HepG2 (cell line): Measurements from ENCODE around the gene HLF. TPM values are rescaled to one million over a fixed set of nuclear protein-coding genes. Genes with fewer than 3 reads are reported as not detected.

Experiments used
- AGO2 ChIP-seq: fragments of 200-400 bp; formaldehyde crosslinking; optimal IDR thresholded peaks from 2 replicates; pipeline ENCODE3; 2017; ENCODE audit warnings: mild to moderate bottlenecking, low read depth, low read length, moderate library complexity
- BHLHE40 ChIP-seq: IDR thresholded peaks from 2 replicates; pipeline ENCODE4 v1.6.1; 2011; ENCODE audit warnings: low read length, improper control_type of control experiment
- CENPT ChIP-seq: sonication (generic); formaldehyde crosslinking; IDR thresholded peaks from 2 replicates; pipeline ENCODE4 v1.8.0; 2022; ENCODE audit warnings: low read depth, mild to moderate bottlenecking, moderate library complexity, missing genetic modification reagents
- HMG20B ChIP-seq: conservative IDR thresholded peaks from 2 replicates; pipeline ENCODE4 v1.6.1; 2016; ENCODE audit warnings: missing genetic modification reagents, missing compliant biosample characterization
- IRX3 ChIP-seq: sonication (generic); formaldehyde crosslinking; IDR thresholded peaks from 2 replicates; pipeline ENCODE4 v1.8.1; 2023; ENCODE audit warnings: mild to moderate bottlenecking, low read depth, missing genetic modification reagents, borderline replicate concordance
- JUN ChIP-seq: sonication (generic); formaldehyde crosslinking; IDR thresholded peaks from 2 replicates; pipeline ENCODE4 v1.4.0; 2020; ENCODE audit warnings: mild to moderate bottlenecking, missing genetic modification reagents
- KLF11 ChIP-seq: IDR thresholded peaks from 2 replicates; pipeline ENCODE4 v1.6.1; 2016; ENCODE audit warnings: missing compliant biosample characterization
- KLF12 ChIP-seq: sonication (generic); formaldehyde crosslinking; IDR thresholded peaks from 2 replicates; pipeline ENCODE4 v1.4.0; 2020; ENCODE audit warnings: missing genetic modification reagents, borderline replicate concordance
- MAF1 ChIP-seq: sonication (generic); formaldehyde crosslinking; IDR thresholded peaks from 2 replicates; pipeline ENCODE4 v1.5.0; 2020; ENCODE audit warnings: missing genetic modification reagents, borderline replicate concordance
- MIXL1 ChIP-seq: IDR thresholded peaks from 2 replicates; pipeline ENCODE4 v1.6.1; 2016
- NCOA2 ChIP-seq: sonication (generic); formaldehyde crosslinking; IDR thresholded peaks from 2 replicates; pipeline ENCODE4 v1.8.0; 2022; ENCODE audit warnings: inconsistent platforms
- RBFOX2 ChIP-seq: fragments of 200-400 bp; formaldehyde crosslinking; IDR thresholded peaks from 2 replicates; pipeline ENCODE4 v1.6.1; 2017; ENCODE audit warnings: low read depth, mild to moderate bottlenecking, low read length
- SMYD3 ChIP-seq: sonication (generic); formaldehyde crosslinking; IDR thresholded peaks from 2 replicates; pipeline ENCODE4 v1.8.1; 2023; ENCODE audit warnings: mild to moderate bottlenecking, missing genetic modification reagents
- YEATS2 ChIP-seq: sonication (generic); formaldehyde crosslinking; IDR thresholded peaks from 2 replicates; pipeline ENCODE4 v1.4.0; 2020; ENCODE audit warnings: missing genetic modification reagents, borderline replicate concordance
- ZNF12 ChIP-seq: sonication (generic); formaldehyde crosslinking; IDR thresholded peaks from 2 replicates; pipeline ENCODE4 v1.5.0; 2020; ENCODE audit warnings: missing genetic modification reagents
- ZNF207 ChIP-seq: fragments of 450-650 bp; IDR thresholded peaks from 2 replicates; pipeline ENCODE4 v1.6.1; 2016; ENCODE audit warnings: antibody characterized with exemption, borderline replicate concordance
- ZNF414 ChIP-seq: sonication (generic); formaldehyde crosslinking; IDR thresholded peaks from 2 replicates; pipeline ENCODE4 v1.5.0; 2020; ENCODE audit warnings: missing genetic modification reagents
- ZNF605 ChIP-seq: sonication (generic); formaldehyde crosslinking; IDR thresholded peaks from 2 replicates; pipeline ENCODE4 v1.8.0; 2022; ENCODE audit warnings: mild to moderate bottlenecking, missing genetic modification reagents
- ZNF670 ChIP-seq: sonication (generic); formaldehyde crosslinking; IDR thresholded peaks from 2 replicates; pipeline ENCODE4 v1.8.0; 2022; ENCODE audit warnings: mild to moderate bottlenecking, missing genetic modification reagents, borderline replicate concordance
- ZNF772 ChIP-seq: sonication (generic); formaldehyde crosslinking; IDR thresholded peaks from 2 replicates; pipeline ENCODE4 v1.5.0; 2020; ENCODE audit warnings: mild to moderate bottlenecking, missing genetic modification reagents
- ZNF792 ChIP-seq: IDR thresholded peaks from 2 replicates; pipeline ENCODE4 v1.6.1; 2016
- polyA plus RNA-seq, 8 experiments: library from polyadenylated mRNA; depleted of rRNA in 3 of 8; stranded (reverse) in 7 of 8; unstranded in 1 of 8; fragments of >200 nt; fragmentation: Illumina TruSeq in 4 of 8; extraction: Trizol in 4 of 8; gene quantifications; 2 replicates each; pipeline versions ENCODE4 v1.2.1 to v1.2.3, GENCODE V29; 2011 to 2016; ENCODE audit warnings: low read depth in 4 of 8, missing spikeins in 1 of 8, mixed read lengths in 1 of 8; ENCODE audit not compliant: insufficient read depth in 1 of 8
- total RNA-seq, 5 experiments: library from RNA; depleted of rRNA; stranded (reverse); fragments of >200 nt; fragmentation: Illumina TruSeq; extraction: Trizol; gene quantifications; 2 replicates each; pipeline ENCODE4 v1.2.3, GENCODE V29; 2016; ENCODE audit warnings: low read depth in 1 of 5
- TF ChIP-seq, protein P1 (sequence below): sonication (generic); formaldehyde crosslinking; IDR thresholded peaks from 2 replicates; pipeline ENCODE4 v1.4.0; 2020; ENCODE audit warnings: missing genetic modification reagents, mild to moderate bottlenecking, borderline replicate concordance
- TF ChIP-seq, protein P2 (sequence below): sonication (generic); formaldehyde crosslinking; IDR thresholded peaks from 2 replicates; pipeline ENCODE4 v1.4.0; 2020; ENCODE audit warnings: missing genetic modification reagents
- TF ChIP-seq, protein P3 (sequence below): IDR thresholded peaks from 2 replicates; pipeline ENCODE4 v1.6.1; 2016
- TF ChIP-seq, protein P4 (sequence below): sonication (generic); formaldehyde crosslinking; IDR thresholded peaks from 2 replicates; pipeline ENCODE4 v1.5.0; 2020; ENCODE audit warnings: mild to moderate bottlenecking, low read depth, missing genetic modification reagents, borderline replicate concordance

HLF gene
- total and polyA plus RNA-seq, 2 of the 13 experiments (the other 11 are each of a cell fraction or from before 2014, with no cell fraction given), result 202 to 346 TPM

DNA sequence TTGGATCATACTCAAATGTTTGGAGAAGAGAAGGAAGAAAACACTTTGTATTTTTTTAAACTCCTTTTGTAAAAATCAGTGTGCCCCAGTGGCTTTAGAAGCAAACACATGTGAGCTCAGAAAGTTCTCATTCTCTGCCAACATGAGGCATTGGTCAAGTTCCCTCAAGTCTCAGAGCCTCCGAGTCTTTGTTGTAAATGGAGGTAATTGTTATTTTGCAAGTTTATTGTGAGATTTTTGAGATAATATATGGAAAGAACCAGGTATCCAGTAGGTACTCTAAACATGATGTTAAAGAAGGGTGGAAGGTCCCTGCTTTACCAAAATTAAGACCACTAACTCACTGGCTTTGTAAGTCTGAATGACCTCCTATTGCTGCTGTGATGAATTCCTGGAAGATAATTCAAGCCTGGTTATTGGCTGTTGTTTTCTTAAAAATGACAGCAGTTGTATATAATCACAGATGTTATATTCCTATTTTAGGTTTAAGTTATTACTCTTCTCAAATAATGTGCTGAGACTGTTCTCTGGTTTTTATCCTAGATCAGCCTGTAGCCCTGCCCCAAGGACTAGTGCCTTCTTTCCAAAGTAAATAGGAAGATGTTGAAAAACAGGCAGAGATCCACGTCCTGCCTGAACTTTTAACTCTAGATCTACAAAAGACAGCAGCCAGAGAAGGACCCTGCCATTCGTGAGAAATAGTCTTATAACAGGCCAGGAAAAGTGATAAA, 2.4 kb downstream of the HLF start (continued):
- TF ChIP-seq, protein P1, sequence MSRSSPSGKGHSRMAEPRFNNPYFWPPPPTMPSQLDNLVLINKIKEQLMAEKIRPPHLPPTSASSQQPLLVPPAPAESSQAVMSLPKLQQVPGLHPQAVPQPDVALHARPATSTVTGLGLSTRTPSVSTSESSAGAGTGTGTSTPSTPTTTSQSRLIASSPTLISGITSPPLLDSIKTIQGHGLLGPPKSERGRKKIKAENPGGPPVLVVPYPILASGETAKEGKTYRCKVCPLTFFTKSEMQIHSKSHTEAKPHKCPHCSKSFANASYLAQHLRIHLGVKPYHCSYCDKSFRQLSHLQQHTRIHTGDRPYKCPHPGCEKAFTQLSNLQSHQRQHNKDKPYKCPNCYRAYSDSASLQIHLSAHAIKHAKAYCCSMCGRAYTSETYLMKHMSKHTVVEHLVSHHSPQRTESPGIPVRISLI (CRISPR knock-in tag), result no peak
- TF ChIP-seq JUN (CRISPR knock-in tag), result peak; percentile 59; the same call in 1 of the 2 replicates
- no peak for TF ChIP-seq ZNF207
- TF ChIP-seq MIXL1 (CRISPR knock-in tag), result peak; percentile 36; the same call in 1 of the 2 replicates
- TF ChIP-seq BHLHE40, result no peak
- no peak; the same call in 1 of the 2 replicates for TF ChIP-seq KLF11 (CRISPR knock-in tag)
- TF ChIP-seq, protein P2, sequence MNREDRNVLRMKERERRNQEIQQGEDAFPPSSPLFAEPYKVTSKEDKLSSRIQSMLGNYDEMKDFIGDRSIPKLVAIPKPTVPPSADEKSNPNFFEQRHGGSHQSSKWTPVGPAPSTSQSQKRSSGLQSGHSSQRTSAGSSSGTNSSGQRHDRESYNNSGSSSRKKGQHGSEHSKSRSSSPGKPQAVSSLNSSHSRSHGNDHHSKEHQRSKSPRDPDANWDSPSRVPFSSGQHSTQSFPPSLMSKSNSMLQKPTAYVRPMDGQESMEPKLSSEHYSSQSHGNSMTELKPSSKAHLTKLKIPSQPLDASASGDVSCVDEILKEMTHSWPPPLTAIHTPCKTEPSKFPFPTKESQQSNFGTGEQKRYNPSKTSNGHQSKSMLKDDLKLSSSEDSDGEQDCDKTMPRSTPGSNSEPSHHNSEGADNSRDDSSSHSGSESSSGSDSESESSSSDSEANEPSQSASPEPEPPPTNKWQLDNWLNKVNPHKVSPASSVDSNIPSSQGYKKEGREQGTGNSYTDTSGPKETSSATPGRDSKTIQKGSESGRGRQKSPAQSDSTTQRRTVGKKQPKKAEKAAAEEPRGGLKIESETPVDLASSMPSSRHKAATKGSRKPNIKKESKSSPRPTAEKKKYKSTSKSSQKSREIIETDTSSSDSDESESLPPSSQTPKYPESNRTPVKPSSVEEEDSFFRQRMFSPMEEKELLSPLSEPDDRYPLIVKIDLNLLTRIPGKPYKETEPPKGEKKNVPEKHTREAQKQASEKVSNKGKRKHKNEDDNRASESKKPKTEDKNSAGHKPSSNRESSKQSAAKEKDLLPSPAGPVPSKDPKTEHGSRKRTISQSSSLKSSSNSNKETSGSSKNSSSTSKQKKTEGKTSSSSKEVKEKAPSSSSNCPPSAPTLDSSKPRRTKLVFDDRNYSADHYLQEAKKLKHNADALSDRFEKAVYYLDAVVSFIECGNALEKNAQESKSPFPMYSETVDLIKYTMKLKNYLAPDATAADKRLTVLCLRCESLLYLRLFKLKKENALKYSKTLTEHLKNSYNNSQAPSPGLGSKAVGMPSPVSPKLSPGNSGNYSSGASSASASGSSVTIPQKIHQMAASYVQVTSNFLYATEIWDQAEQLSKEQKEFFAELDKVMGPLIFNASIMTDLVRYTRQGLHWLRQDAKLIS (CRISPR knock-in tag), result peak; percentile 91
- no peak for TF ChIP-seq ZNF12
- TF ChIP-seq YEATS2, result no peak
- no peak for TF ChIP-seq CENPT (CRISPR knock-in tag)
- TF ChIP-seq, protein P3, sequence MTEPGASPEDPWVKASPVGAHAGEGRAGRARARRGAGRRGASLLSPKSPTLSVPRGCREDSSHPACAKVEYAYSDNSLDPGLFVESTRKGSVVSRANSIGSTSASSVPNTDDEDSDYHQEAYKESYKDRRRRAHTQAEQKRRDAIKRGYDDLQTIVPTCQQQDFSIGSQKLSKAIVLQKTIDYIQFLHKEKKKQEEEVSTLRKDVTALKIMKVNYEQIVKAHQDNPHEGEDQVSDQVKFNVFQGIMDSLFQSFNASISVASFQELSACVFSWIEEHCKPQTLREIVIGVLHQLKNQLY (CRISPR knock-in tag), result no peak
- TF ChIP-seq IRX3 (CRISPR knock-in tag), result peak; percentile 36; the same call in 1 of the 2 replicates
- no peak for TF ChIP-seq ZNF605 (CRISPR knock-in tag)
- TF ChIP-seq, protein P4, sequence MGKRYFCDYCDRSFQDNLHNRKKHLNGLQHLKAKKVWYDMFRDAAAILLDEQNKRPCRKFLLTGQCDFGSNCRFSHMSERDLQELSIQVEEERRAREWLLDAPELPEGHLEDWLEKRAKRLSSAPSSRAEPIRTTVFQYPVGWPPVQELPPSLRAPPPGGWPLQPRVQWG (CRISPR knock-in tag), result no peak
- no peak for TF ChIP-seq NCOA2 (CRISPR knock-in tag)
- 0 out of 2 replicates have a peak, but pooled peaks have one; percentile 16 for TF ChIP-seq HMG20B (CRISPR knock-in tag)
- TF ChIP-seq SMYD3 (CRISPR knock-in tag), result peak; percentile 84
- 0 out of 2 replicates have a peak, but pooled peaks have one; percentile 21 for TF ChIP-seq KLF12 (CRISPR knock-in tag)
- peak; percentile 84 for TF ChIP-seq RBFOX2
- 0 out of 2 replicates have a peak, but pooled peaks have one; percentile 59 for TF ChIP-seq ZNF772 (CRISPR knock-in tag)
- peak; percentile 38; the same call in 1 of the 2 replicates for TF ChIP-seq ZNF414 (CRISPR knock-in tag)
- TF ChIP-seq ZNF792 (CRISPR knock-in tag), result no peak
- TF ChIP-seq AGO2, result peak; percentile 54
- no peak for TF ChIP-seq MAF1 (CRISPR knock-in tag)
- peak; percentile 39; the same call in 1 of the 2 replicates for TF ChIP-seq ZNF670 (CRISPR knock-in tag)
